SK-N-SH (cell line): Measurements from ENCODE around the gene FGFBP1. TPM values are rescaled to one million over a fixed set of nuclear protein-coding genes. Genes with fewer than 3 reads are reported as not detected.

ENCODE experiments used
- CTCF ChIA-PET: fragments of 300-600, 350-600 bp; formaldehyde crosslinking; extraction: SDS; loops from one replicate; lab custom pipeline; 2021; lab: Yijun Ruan, JAX
- POLR2A ChIA-PET: fragments of 350-600 bp; sonication (Branson Sonifier 250); formaldehyde crosslinking; extraction: SDS; loops from one replicate; lab custom pipeline; 2020; ENCODE audit warnings: antibody characterized with exemption, inconsistent platforms; lab: Yijun Ruan, JAX
- DNase-seq: peaks from one replicate; pipeline ENCODE4 v3.0.0; 2012
- H2AFZ ChIP-seq: fragments of 200-600 bp; sonication (generic); 2 replicates; pipeline ENCODE4 v1.8.1; 2016; ENCODE audit warnings: antibody characterized with exemption, mild to moderate bottlenecking, low read depth
- H3F3A ChIP-seq: fragments of 200-600 bp; sonication (generic); replicated peaks from 2 replicates; pipeline ENCODE3; 2016; ENCODE audit warnings: antibody characterized with exemption, mild to moderate bottlenecking; ENCODE audit not compliant: insufficient read depth
- H3K27ac ChIP-seq, 2 experiments: fragments of 200-500 bp in 1 of 2; fragments of 200-600 bp in 1 of 2; sonication (Bioruptor generic) in 1 of 2; sonication (generic), shearing (Covaris generic) in 1 of 2; 2 replicates each; pipeline versions ENCODE4 v1.5.1 to v1.6.1; 2014 to 2016; ENCODE audit warnings: low read depth in 2 of 2, inconsistent platforms in 1 of 2, low read length in 1 of 2, mild to moderate bottlenecking in 1 of 2, mixed read lengths in 1 of 2
- H3K27me3 ChIP-seq: fragments of 200-600 bp; sonication (generic), shearing (Covaris generic); 2 replicates; pipeline ENCODE4 v1.6.1; 2016; ENCODE audit warnings: mixed run types; ENCODE audit not compliant: insufficient read depth
- H3K36me3 ChIP-seq, 2 experiments: fragments of 200-500 bp in 1 of 2; fragments of 200-600 bp in 1 of 2; sonication (Bioruptor generic) in 1 of 2; sonication (generic) in 1 of 2; replicated peaks in 1 of 2; 2 replicates each; pipeline versions ENCODE3 to v1.5.1; 2014 to 2016; ENCODE audit warnings: low read length in 1 of 2, mild to moderate bottlenecking in 1 of 2; ENCODE audit not compliant: insufficient read depth in 2 of 2, control insufficient read depth in 1 of 2
- H3K4me1 ChIP-seq, 2 experiments: fragments of 200-500 bp in 1 of 2; fragments of 200-600 bp in 1 of 2; sonication (Bioruptor generic) in 1 of 2; sonication (generic), shearing (Covaris generic) in 1 of 2; 2 replicates each; pipeline versions ENCODE4 v1.5.1 to v1.6.1; 2014 to 2016; ENCODE audit warnings: low read depth in 1 of 2, low read length in 1 of 2, mixed run types in 1 of 2; ENCODE audit not compliant: insufficient read depth in 2 of 2, control insufficient read depth in 1 of 2
- H3K4me2 ChIP-seq: fragments of 200-600 bp; sonication (generic), shearing (Covaris generic); 2 replicates; pipeline ENCODE4 v1.6.1; 2017; ENCODE audit warnings: mixed run types
- H3K4me3 ChIP-seq, 2 experiments: fragments of 200-500 bp in 1 of 2; fragments of 200-600 bp in 1 of 2; sonication (Bioruptor generic) in 1 of 2; sonication (generic), shearing (Covaris generic) in 1 of 2; 2 replicates each; pipeline versions ENCODE4 v1.5.1 to v1.8.1; 2014 to 2016; ENCODE audit warnings: low read depth in 2 of 2, inconsistent platforms in 1 of 2, low read length in 1 of 2, mild to moderate bottlenecking in 1 of 2, mixed read lengths in 1 of 2, moderate library complexity in 1 of 2
- H3K79me2 ChIP-seq: fragments of 200-600 bp; sonication (generic); 2 replicates; pipeline ENCODE4 v1.8.1; 2017; ENCODE audit warnings: mild to moderate bottlenecking; ENCODE audit not compliant: insufficient read depth
- H3K9ac ChIP-seq: fragments of 200-600 bp; sonication (generic); 2 replicates; pipeline ENCODE4 v1.6.1; 2017; ENCODE audit warnings: mixed run types
- H3K9me2 ChIP-seq: fragments of 200-600 bp; sonication (generic); 2 replicates; pipeline ENCODE4 v1.6.1; 2017; ENCODE audit warnings: mixed run types
- H3K9me3 ChIP-seq: fragments of 200-600 bp; sonication (generic); 2 replicates; pipeline ENCODE4 v1.6.1; 2017; ENCODE audit warnings: mixed run types, mild to moderate bottlenecking, moderate library complexity
- H4K20me1 ChIP-seq: fragments of 200-600 bp; sonication (generic); 2 replicates; pipeline ENCODE4 v1.6.1; 2017; ENCODE audit warnings: mild to moderate bottlenecking, mixed run types; ENCODE audit not compliant: insufficient read depth
- CHD2 ChIP-seq: fragments of 150-350 bp; IDR thresholded peaks from 2 replicates; pipeline ENCODE4 v1.6.1; 2018; ENCODE audit warnings: low read length; ENCODE audit not compliant: partially characterized antibody
- CTCF ChIP-seq: fragments of 200-600 bp; sonication (generic); IDR thresholded peaks from 2 replicates; pipeline ENCODE4 v1.6.1; 2017; ENCODE audit warnings: antibody characterized with exemption, mild to moderate bottlenecking, moderate library complexity
- EP300 ChIP-seq, 2 experiments: IDR thresholded peaks; 2 replicates each; pipeline versions ENCODE4 v1.4.0 to v1.6.1; 2012; ENCODE audit warnings: borderline replicate concordance in 1 of 2, low read depth in 1 of 2, low read length in 1 of 2
- EZH2phosphoT487 ChIP-seq: fragments of 200-600 bp; sonication (generic); IDR thresholded peaks from 2 replicates; pipeline ENCODE4 v1.6.1; 2017; ENCODE audit warnings: low read depth, mixed run types, mild to moderate bottlenecking, antibody characterized with exemption, moderate library complexity, borderline replicate concordance
- FOSL2 ChIP-seq: IDR thresholded peaks from 2 replicates; pipeline ENCODE4 v1.4.0; 2012; ENCODE audit warnings: low read depth, mild to moderate bottlenecking, moderate library complexity, borderline replicate concordance
- FOXJ3 ChIP-seq: sonication (generic); formaldehyde crosslinking; IDR thresholded peaks from 2 replicates; pipeline ENCODE4 v1.5.1; 2020; ENCODE audit warnings: mild to moderate bottlenecking, missing genetic modification reagents
- GATA2 ChIP-seq: sonication (generic); formaldehyde crosslinking; IDR thresholded peaks from 2 replicates; pipeline ENCODE4 v1.5.0; 2020; ENCODE audit warnings: mild to moderate bottlenecking, missing genetic modification reagents
- IRF3 ChIP-seq: fragments of 150-350 bp; IDR thresholded peaks from 2 replicates; pipeline ENCODE4 v1.6.1; 2016; ENCODE audit warnings: mild to moderate bottlenecking, low read depth, low read length
- JUND ChIP-seq: IDR thresholded peaks from 2 replicates; pipeline ENCODE4 v1.4.0; 2012
- MAX ChIP-seq: IDR thresholded peaks from 2 replicates; pipeline ENCODE4 v1.4.0; 2012; ENCODE audit warnings: low read depth
- MEF2A ChIP-seq: IDR thresholded peaks from 2 replicates; pipeline ENCODE4 v1.4.0; 2012; ENCODE audit warnings: low read depth, borderline replicate concordance
- MXI1 ChIP-seq: IDR thresholded peaks from 2 replicates; pipeline ENCODE4 v1.6.1; 2012; ENCODE audit warnings: mild to moderate bottlenecking, low read depth, low read length, improper control_type of control experiment
- NFIC ChIP-seq: IDR thresholded peaks from 2 replicates; pipeline ENCODE4 v1.4.0; 2012; ENCODE audit warnings: borderline replicate concordance
- PBX3 ChIP-seq: IDR thresholded peaks from 2 replicates; pipeline ENCODE4; 2012
- POLR2AphosphoS5 ChIP-seq: IDR thresholded peaks from 2 replicates; pipeline ENCODE4 v1.6.1; 2012; ENCODE audit warnings: low read depth, low read length
- RFX5 ChIP-seq: IDR thresholded peaks from 2 replicates; pipeline ENCODE4 v1.6.1; 2012; ENCODE audit warnings: mild to moderate bottlenecking, improper control_type of control experiment, low read length
- RXRA ChIP-seq: IDR thresholded peaks from 2 replicates; pipeline ENCODE4 v1.4.0; 2012; ENCODE audit warnings: low read depth, mild to moderate bottlenecking, borderline replicate concordance
- SIN3A ChIP-seq: IDR thresholded peaks from 2 replicates; pipeline ENCODE4 v1.6.1; 2012; ENCODE audit warnings: low read depth, mild to moderate bottlenecking, low read length, moderate library complexity, borderline replicate concordance
- SMC3 ChIP-seq: IDR thresholded peaks from 2 replicates; pipeline ENCODE4 v1.6.1; 2012; ENCODE audit warnings: low read depth, low read length, improper control_type of control experiment
- TAF1 ChIP-seq: IDR thresholded peaks from 2 replicates; pipeline ENCODE4 v1.6.1; 2012; ENCODE audit warnings: low read depth, mild to moderate bottlenecking, low read length, moderate library complexity, borderline replicate concordance
- TCF12 ChIP-seq: IDR thresholded peaks from 2 replicates; pipeline ENCODE4 v1.4.0; 2012
- USF2 ChIP-seq: fragments of 150-350 bp; IDR thresholded peaks from 2 replicates; pipeline ENCODE4 v1.6.1; 2017; ENCODE audit warnings: antibody characterized with exemption, low read length, low read depth, borderline replicate concordance
- YY1 ChIP-seq: IDR thresholded peaks from 2 replicates; pipeline ENCODE4 v1.4.0; 2012; ENCODE audit warnings: low read depth, mild to moderate bottlenecking
- ZBTB33 ChIP-seq: IDR thresholded peaks from 2 replicates; pipeline ENCODE4 v1.4.0; 2012; ENCODE audit warnings: low read depth, borderline replicate concordance
- WGBS: methylation state at CpG from one replicate; pipeline ENCODE4 v1.1.6; 2017; ENCODE audit warnings: low lambda C conversion rate; 5-methylcytosine and 5-hydroxymethylcytosine counted together
- polyA plus RNA-seq, 3 experiments: library from polyadenylated mRNA; depleted of rRNA; stranded (reverse); fragments of >200 nt; gene quantifications; 2 replicates each; pipeline ENCODE4 v1.2.3, GENCODE V29; 2012

Gene FGFBP1
- polyA plus RNA-seq, 1 of the 3 experiments (the other 2 are of a cell fraction): 0.13 TPM

- TF ChIP-seq USF2 (no peak), FOXJ3 (CRISPR knock-in tag) (no peak), MXI1 (no peak), RXRA (no peak), EZH2phosphoT487 (no peak), RFX5 (no peak), YY1 (no peak), MEF2A (no peak), CHD2 (no peak)
Observed at GRCh38 chr4:15894393-15894792, 44.1 kb downstream of the FGFBP1 start (continued).

GRCh38 chr4:15893962-15894361, 44.6 kb downstream of the FGFBP1 start:
- Histone ChIP-seq H3K4me1 (no peaks in the 10 kb centered on the region), H3K36me3 (no peaks in the 10 kb centered on the region), H3K4me2 (no peak overlapping the region), H3K9ac (peak overlapping the region; percentile 18; the same call in 1 of the 2 replicates), H4K20me1 (no peaks in the 10 kb centered on the region), H3K9me3 (no peaks in the 10 kb centered on the region), H2AFZ (no peak overlapping the region), H3K27me3 (no peaks in the 10 kb centered on the region), H3K79me2 (no peaks in the 10 kb centered on the region), H3K27ac (peak overlapping the region in 1 of 2 experiments; percentile 61; a peak in 2 of 4 replicates), H3K9me2 (no peaks in the 10 kb centered on the region), H3F3A (no peaks in the 10 kb centered on the region), H3K4me3 (no peak overlapping the region)
- no peak for TF ChIP-seq ZBTB33
- peak; percentile 70; the same call in 1 of the 2 replicates for TF ChIP-seq FOSL2
- TF ChIP-seq MXI1: no peak
- TF ChIP-seq IRF3: no peak
- no peak; the same call in 1 of the 2 replicates for TF ChIP-seq PBX3
- TF ChIP-seq CTCF: no peak
- no peak for TF ChIP-seq GATA2 (CRISPR knock-in tag)
- peak; percentile 52; the same call in 1 of the 2 replicates for TF ChIP-seq MAX
- no peak for TF ChIP-seq POLR2AphosphoS5
- TF ChIP-seq JUND: peak; percentile 74
- 0 out of 2 replicates have a peak, but pooled peaks have one; percentile 26 for TF ChIP-seq NFIC
- TF ChIP-seq SIN3A: 0 out of 2 replicates have a peak, but pooled peaks have one; percentile 50
- no peak for TF ChIP-seq SMC3
- peak in 1 of 2 experiments; percentile 16; a peak in 1 of 4 replicates for TF ChIP-seq EP300 (IDR thresholded peaks at IDR 0.05; ENCODE audit: borderline replicate concordance in 1 of 2, low read depth in 1 of 2, low read length in 1 of 2)
- TF ChIP-seq TCF12: peak; percentile 55
- no peak for TF ChIP-seq TAF1
- ChIA-PET POLR2A (no interaction called here), CTCF (interaction anchor here (0.6 to 4.2 kb wide), 4 partner anchors 11 to 69 kb away, joined by 3 to 19 read pairs (median 6); no protein-coding TSS in a partner anchor)
- DNase-seq: no peak
- WGBS: 11% methylated on average over 4 of the region's 4 CpGs
